ENCODE measurements around the gene PRKN.

DNA sequence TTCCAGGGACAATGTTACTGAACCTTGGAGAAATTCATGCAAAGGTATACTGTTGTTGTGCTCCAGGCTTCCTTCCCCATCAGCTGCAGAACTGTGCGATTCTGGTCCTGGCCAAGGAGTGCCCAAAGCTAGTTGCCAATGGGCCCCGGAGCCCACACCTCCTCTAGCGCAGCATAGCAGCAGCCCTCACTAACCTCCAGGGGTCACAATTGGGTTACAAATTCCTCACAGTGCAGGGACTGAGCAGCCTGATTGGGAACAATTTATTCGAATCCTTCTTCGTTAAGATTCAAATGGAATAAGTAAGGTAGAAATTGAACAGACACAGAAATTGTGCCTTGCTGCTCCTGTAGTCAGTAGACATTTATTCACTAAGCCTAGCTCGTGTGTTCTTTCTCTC is 284.9 kb downstream of the PRKN start:
- TF ChIP-seq MAX (IDR thresholded peaks at IDR 0.05; ENCODE audit: insufficient read depth, insufficient read length): no peak
- TF ChIP-seq, protein P1, sequence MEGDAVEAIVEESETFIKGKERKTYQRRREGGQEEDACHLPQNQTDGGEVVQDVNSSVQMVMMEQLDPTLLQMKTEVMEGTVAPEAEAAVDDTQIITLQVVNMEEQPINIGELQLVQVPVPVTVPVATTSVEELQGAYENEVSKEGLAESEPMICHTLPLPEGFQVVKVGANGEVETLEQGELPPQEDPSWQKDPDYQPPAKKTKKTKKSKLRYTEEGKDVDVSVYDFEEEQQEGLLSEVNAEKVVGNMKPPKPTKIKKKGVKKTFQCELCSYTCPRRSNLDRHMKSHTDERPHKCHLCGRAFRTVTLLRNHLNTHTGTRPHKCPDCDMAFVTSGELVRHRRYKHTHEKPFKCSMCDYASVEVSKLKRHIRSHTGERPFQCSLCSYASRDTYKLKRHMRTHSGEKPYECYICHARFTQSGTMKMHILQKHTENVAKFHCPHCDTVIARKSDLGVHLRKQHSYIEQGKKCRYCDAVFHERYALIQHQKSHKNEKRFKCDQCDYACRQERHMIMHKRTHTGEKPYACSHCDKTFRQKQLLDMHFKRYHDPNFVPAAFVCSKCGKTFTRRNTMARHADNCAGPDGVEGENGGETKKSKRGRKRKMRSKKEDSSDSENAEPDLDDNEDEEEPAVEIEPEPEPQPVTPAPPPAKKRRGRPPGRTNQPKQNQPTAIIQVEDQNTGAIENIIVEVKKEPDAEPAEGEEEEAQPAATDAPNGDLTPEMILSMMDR (IDR thresholded peaks at IDR 0.05; ENCODE audit: extremely low read depth in 1 of 2, insufficient read depth in 1 of 2, low read depth in 1 of 2, low read length in 2 of 2): no peak
- no peak for TF ChIP-seq FOS (IDR thresholded peaks at IDR 0.05; ENCODE audit: borderline replicate concordance, insufficient read depth, low read length)
- no peak for TF ChIP-seq POLR2AphosphoS5 (IDR thresholded peaks at IDR 0.05; ENCODE audit: insufficient read depth, low read depth, low read length)
- no peak for TF ChIP-seq POLR2A (IDR thresholded peaks at IDR 0.05; ENCODE audit: low read depth, low read length)
- no peak for TF ChIP-seq EZH2 (IDR thresholded peaks at IDR 0.05; ENCODE audit: borderline replicate concordance, low read depth, low read length, severe bottlenecking)
- TF ChIP-seq JUN (IDR thresholded peaks at IDR 0.05; ENCODE audit: borderline replicate concordance, insufficient read depth, insufficient read length, low read depth): no peak
- no peak for TF ChIP-seq MYC (IDR thresholded peaks at IDR 0.05; ENCODE audit: low read depth, low read length)

Data from endothelial cell of umbilical vein (primary cell).